Activated naive CD4-positive, alpha-beta T cell treated with anti-CD3 and anti-CD28 coated beads, Interleukin-2, amount 50 U/mL, for 24 hours (primary cell): Measurements from ENCODE around the gene KLHL26.

Source experiments
- H3K27ac Mint-ChIP-seq: one replicate; pipeline ENCODE4 v1.8.0; 2021; ENCODE audit warnings: mild to moderate bottlenecking, mixed read lengths
- H3K27me3 Mint-ChIP-seq: one replicate; pipeline ENCODE4 v1.8.0; 2021; ENCODE audit warnings: mixed read lengths
- H3K36me3 Mint-ChIP-seq: one replicate; pipeline ENCODE4 v1.8.0; 2021; ENCODE audit warnings: mixed read lengths
- H3K4me1 Mint-ChIP-seq: one replicate; pipeline ENCODE4 v1.8.0; 2021; ENCODE audit warnings: mixed read lengths
- H3K4me3 Mint-ChIP-seq: one replicate; pipeline ENCODE4 v1.8.0; 2021; ENCODE audit warnings: mild to moderate bottlenecking, mixed read lengths
- H3K9me3 Mint-ChIP-seq: one replicate; pipeline ENCODE4 v1.8.0; 2021; ENCODE audit warnings: mixed read lengths

Gene KLHL26

DNA sequence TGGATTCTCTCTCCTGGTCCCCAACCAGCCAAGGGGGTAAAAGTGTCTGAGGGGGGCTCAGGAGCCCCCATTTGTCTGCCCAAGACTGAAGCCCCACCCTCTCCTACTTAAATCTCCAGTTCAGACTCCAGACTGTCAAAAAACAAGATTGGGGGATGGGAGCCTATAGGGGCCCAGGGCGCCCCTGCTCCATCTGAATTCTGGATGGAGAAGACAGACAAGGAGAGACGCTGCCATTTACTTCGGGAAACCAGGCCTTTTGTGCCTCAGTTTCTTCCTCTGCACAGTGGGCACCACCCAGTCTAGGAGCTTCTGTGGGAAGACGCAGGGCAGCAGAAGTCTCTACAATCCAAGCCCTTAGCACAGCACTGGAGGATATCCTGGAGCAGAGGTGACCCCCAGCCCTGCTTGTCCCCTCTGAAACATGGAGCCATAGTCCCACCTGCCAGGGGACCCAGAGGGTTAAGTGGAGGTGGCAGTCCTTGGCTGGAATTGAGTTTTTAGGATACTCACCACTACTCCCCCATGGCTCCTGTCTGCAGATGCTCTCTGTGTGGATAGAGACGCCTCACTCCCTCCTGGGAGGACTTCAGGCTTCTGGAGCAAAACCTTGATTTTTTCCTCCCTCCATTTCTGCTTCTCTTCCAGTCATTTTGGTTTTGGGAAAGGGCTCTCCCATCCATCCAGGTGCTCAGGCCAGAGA, 28.6 kb upstream of the KLHL26 start:
- Mint-ChIP-seq H3K27me3 (peaks cover 37% of the 10 kb centered on the region), H3K4me3 (no peak overlapping the region), H3K36me3 (no peaks in the 10 kb centered on the region), H3K9me3 (no peaks in the 10 kb centered on the region), H3K27ac (no peak overlapping the region), H3K4me1 (peaks cover 26% of the 10 kb centered on the region)

DNA sequence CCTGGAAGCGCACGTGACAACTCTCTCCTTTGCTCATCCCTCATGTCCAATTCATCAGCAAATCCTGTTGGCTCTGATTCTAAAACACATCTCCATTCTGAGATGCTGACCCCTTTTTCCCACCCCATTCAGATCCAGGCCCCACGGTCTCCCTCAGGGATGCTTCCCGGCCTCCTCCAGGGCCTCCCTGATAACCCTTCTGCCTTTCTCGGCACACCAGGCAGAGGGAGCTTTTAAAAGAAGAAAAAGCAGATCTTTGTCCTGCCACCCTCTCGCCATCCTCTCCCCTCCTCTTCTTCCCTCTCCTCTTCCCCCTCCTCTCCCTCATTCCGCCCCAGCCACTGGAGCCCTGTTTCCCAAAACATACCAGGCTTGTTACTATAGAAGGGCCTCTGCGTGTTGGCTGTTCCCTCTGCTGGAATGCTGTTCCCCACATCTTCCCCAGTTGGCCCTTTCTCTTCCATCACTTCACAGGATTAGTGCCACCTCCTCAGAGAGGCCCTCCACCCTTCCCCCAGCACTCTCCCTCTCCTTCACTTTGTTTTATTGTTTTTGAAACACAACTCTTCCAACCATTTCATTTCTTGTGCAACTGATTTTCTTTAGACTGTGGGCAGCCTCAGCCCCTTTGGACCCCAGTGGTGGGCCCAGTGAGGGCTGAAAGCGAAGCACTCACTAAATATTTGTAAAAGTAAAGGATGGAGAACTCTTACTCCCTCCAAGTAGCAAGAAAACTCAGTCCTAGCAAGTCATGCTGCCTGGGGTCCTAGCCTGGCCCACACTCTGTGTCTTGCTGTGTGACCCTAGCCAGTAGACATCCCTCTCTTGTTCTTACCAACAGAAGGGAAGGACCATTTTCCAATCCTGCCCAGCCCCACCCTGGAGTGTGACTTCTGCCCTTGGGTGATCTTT, 27.8 kb upstream of the KLHL26 start:
- H3K27me3 Mint-ChIP-seq = peaks cover 40% of the 10 kb centered on the region

DNA sequence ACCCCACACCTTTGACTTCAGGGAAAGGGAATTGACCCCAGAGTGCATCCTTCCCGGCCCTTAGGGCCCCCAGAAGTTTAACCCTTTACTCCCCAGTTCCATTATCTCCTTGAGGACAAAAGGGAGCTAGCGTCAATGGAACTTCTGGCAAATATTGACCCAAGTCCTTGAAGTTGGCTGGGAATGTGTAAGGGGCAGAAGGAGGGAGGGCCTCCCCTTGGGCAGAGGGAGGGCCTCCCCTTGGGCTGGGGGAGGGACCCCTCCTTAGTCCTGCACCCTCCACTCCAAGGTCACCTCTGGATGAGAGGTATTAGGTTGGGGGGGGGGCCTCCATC, 27.1 kb upstream of the KLHL26 start:
- Mint-ChIP-seq H3K36me3 (no peaks in the 10 kb centered on the region), H3K4me3 (no peak overlapping the region), H3K4me1 (peaks cover 28% of the 10 kb centered on the region), H3K9me3 (no peaks in the 10 kb centered on the region), H3K27ac (no peak overlapping the region), H3K27me3 (peaks cover 44% of the 10 kb centered on the region)

More for the DNA sequence above, 27.8 kb upstream of the KLHL26 start:
- no peak overlapping the region for H3K27ac Mint-ChIP-seq
- H3K36me3 Mint-ChIP-seq = no peaks in the 10 kb centered on the region
- H3K4me1 Mint-ChIP-seq = peaks cover 28% of the 10 kb centered on the region
- H3K4me3 Mint-ChIP-seq = no peak overlapping the region
- no peaks in the 10 kb centered on the region for H3K9me3 Mint-ChIP-seq

DNA sequence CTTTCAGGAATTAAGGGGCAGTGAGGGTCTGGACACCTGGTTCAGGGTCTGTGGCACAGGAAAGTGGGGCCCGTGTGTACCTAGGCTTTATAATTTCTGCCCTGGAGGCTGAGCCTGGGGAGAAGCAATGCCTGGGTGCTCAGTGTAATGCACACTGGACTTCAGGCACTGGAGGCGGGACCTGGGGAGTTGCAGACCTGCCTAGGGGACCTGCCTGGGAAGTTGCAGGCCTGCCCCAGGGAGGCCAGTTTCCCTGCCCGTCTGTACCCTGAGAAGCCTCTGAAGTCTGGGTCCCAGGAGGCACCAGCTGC, 26.6 kb upstream of the KLHL26 start:
- no peak overlapping the region for H3K27ac Mint-ChIP-seq
- no peaks in the 10 kb centered on the region for H3K9me3 Mint-ChIP-seq

DNA sequence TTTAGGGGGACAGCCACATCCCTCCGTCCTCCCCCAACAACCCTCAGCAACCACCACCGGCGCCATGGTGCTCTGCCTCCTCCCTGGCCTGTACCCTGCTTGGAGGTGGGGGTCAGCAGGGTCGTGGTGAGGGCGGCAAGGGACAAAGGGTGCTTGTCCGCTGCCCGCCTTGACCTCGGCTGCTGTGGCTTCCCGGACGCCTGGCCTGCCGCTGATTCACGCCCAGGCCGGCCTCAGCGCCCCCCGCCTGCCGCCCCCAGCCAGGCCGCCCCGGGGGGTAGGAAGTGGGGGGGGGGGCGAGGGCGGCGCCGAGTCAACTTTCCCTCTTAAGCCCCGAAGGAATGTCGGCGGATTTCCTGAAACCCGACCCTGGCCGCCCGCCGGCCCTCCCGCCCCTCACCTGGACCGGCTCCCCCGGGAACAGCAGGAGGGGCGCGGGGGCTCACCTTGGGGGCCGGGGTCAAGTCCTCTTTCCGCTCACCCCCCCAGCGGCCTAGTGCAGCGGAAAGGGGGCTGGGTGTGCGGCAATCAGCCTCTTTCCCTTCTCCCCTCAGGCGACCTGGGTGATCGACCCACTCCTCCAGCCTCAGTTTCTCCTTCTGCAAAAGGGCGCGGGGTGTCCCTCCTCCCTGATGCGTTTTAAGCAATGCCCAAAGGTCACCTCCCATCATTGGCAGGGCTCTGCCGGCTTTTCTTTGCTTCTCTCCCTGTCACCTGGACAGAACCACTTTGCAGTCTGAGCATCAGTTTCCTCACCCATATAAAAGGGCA, 26.1 kb upstream of the KLHL26 start:
- Mint-ChIP-seq H3K36me3 (no peaks in the 10 kb centered on the region), H3K27ac (peak overlapping the region; percentile 78), H3K27me3 (peaks cover 44% of the 10 kb centered on the region), H3K4me1 (peaks cover 23% of the 10 kb centered on the region), H3K9me3 (no peaks in the 10 kb centered on the region), H3K4me3 (peak overlapping the region; percentile 58)

More for the DNA sequence above, 26.6 kb upstream of the KLHL26 start:
- peaks cover 28% of the 10 kb centered on the region for H3K4me1 Mint-ChIP-seq
- H3K4me3 Mint-ChIP-seq = no peak overlapping the region
- H3K27me3 Mint-ChIP-seq = peaks cover 45% of the 10 kb centered on the region
- no peaks in the 10 kb centered on the region for H3K36me3 Mint-ChIP-seq

DNA sequence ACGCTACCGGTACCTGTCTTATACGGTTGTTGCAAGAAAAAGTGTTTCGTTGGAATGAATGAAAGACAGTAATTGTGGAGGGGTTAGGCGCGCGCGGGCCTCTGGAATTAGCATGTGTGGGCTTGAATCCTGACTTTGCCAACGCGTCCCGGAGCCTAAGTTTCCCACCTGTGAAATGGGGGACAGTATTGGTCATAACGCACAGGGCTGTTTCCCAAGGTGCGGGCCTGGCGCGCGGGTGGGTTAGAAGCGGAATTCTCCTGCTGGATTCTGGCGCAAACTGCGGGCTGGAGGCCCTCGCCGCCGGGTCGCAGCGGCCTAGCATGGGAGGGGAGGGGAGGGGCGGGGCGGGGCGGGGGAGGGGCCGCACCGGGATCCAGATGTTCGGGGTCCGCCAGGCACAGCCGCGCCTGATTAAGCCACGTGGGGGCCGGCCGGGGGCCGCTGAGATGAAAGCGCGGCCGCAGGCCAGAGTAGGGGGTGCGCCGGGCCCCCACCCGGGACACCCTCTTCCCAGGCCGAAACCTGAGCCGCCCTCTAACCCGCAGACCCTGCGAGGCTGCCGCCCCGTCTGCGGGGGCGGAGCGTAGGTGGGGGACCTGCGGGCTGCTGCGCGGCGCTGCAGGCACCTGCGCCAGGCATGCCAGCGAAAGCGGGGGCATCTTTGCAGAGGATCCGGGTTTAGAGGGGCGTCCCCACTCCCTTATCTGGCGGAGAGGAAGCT, 25.3 kb upstream of the KLHL26 start:
- Mint-ChIP-seq H3K9me3 (no peaks in the 10 kb centered on the region), H3K4me1 (peaks cover 23% of the 10 kb centered on the region), H3K4me3 (peak overlapping the region; percentile 58), H3K36me3 (no peaks in the 10 kb centered on the region), H3K27me3 (peaks cover 44% of the 10 kb centered on the region), H3K27ac (peak overlapping the region; percentile 78)

DNA sequence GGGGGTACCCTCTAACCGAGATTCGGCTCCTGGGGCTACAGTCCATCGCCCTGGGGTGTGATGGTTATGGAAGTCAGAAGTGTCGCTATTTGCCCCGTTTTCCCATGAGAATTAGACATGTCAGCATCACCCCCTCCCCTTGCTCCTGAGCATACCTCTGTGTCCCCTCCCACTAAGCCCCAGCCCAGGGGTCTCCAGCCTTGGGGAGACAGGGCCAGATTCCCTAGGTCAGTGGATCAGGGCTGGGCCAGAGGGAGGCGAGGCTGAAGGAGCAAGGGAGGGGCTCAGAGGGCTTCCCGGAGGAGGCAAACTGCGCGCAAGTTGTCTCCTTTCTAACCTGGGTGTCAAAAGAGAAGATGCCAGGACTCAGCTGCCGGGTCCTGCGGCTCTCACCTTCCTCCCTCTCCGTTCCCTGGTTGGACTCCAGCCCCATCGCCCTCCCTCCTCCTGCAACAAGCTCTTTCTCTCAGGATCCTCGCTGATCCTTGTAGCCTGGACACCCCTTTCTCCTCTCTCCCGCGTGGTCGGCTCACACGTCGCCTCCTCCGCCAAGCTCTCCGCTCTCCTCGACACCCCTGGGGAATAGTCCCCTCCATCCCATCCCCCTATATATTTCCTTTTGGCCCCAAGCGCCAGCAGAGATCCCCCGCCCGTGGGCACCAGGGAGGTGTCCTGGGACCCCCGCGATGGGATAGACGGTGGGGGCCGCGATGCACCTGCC, 24.6 kb upstream of the KLHL26 start:
- H3K4me1 Mint-ChIP-seq = peaks cover 23% of the 10 kb centered on the region
- no peaks in the 10 kb centered on the region for H3K9me3 Mint-ChIP-seq
- no peaks in the 10 kb centered on the region for H3K36me3 Mint-ChIP-seq
- H3K27me3 Mint-ChIP-seq = peaks cover 45% of the 10 kb centered on the region
- H3K27ac Mint-ChIP-seq = no peak overlapping the region
- peak overlapping the region; percentile 79 for H3K4me3 Mint-ChIP-seq

DNA sequence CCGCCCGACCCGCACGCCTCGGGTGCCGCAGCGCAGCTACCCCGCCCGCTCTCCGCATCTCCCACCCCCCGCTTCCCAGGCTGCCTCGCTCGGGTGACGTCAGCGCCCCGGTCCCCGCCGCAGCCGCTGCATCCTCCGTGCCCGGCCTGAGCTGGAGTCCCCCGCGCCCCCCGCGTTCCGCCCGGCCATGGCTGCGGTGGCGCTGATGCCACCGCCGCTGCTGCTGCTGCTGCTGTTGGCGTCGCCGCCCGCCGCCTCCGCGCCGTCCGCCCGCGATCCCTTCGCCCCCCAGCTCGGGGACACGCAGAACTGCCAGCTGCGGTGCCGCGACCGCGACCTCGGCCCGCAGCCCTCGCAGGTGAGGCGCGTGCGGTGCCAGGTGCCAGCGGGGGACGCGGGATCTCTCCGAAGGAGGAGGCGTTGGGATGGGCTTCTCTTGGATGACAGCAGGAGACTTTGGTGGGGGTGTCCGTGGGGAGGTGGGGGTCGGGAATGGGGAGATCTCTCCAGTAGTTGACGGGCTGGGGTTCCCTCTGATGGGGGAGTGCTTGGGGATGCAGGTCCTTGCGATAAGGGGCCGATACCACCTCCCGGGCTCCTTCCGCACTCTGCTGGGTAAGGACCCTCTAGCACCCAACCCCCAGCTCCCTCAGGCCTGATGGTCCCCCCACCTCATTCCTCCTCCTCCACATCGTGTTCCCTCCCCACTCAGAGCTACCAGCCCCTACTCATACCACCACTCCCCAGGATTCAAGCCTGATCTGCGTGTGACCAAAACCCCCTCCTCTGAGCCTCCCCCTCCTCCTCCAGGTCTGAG, 23.8 kb upstream of the KLHL26 start, which contains the start of gene TMEM59L:
TMEM59L (plus strand) TSS at position 99 of the 817 bp plus-strand sequence; CDS start at position 188, 89 bp downstream.
- H3K4me3 Mint-ChIP-seq = peak within 1 kb of the TSS; percentile 79
- peaks cover 46% of the 10 kb centered on the region for H3K27me3 Mint-ChIP-seq
- no peak within 1 kb of the TSS for H3K27ac Mint-ChIP-seq
- H3K4me1 Mint-ChIP-seq = peaks cover 23% of the 10 kb centered on the region
- no peaks in the 10 kb centered on the region for H3K9me3 Mint-ChIP-seq
- H3K36me3 Mint-ChIP-seq = no peaks in the 10 kb centered on the region

DNA sequence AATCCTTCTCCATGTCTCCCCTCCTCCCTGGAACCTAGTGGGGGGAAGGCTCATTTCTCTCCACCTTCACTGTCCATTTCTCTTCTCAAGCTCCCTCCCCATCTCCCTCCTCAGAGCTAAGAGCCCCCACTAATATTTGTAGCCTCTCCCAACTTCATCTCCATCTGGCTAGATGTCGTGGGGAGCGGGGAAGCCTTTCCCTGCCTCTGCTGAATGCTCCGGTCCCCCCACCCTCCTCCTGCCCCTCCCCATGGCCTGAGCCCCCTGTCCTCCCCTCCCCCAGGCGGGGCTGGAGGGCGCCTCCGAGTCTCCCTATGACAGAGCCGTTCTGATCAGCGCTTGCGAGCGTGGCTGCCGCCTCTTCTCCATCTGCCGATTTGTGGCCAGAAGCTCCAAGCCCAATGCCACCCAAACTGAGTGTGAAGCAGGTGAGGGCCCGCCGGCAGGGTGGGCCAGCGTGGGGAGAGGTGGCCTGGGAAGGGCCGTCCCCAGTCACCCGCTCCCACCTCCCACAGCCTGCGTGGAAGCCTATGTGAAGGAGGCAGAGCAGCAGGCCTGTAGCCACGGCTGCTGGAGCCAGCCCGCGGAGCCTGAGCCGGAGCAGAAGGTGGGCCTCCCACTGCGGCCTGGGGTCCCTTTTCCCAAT, 23.1 kb upstream of the KLHL26 start:
- H3K36me3 Mint-ChIP-seq = no peaks in the 10 kb centered on the region
- peak overlapping the region; percentile 61 for H3K4me3 Mint-ChIP-seq
- no peaks in the 10 kb centered on the region for H3K9me3 Mint-ChIP-seq
- peaks cover 42% of the 10 kb centered on the region for H3K27me3 Mint-ChIP-seq
- no peak overlapping the region for H3K27ac Mint-ChIP-seq
- H3K4me1 Mint-ChIP-seq = peaks cover 23% of the 10 kb centered on the region

DNA sequence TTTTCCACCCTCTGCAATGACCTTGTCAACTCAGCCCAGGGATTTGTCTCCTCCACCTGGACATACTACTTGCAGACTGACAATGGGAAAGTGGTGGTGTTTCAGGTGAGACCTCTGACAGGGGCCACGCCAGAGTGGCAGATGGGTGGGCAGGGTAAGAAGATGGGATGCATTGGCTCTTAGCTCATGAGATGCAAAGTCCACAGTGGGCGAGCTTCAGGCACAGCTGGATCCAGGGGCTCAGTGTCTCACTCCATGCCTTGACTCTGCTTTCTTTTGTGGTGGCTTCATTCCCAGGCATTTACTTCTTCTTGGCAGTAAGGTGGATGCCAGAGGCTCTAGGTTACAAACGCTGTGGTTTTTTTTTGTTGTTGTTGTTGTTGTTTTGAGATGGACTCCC, 20.8 kb upstream of the KLHL26 start:
- peaks cover 17% of the 10 kb centered on the region for H3K4me1 Mint-ChIP-seq
- peaks cover 31% of the 10 kb centered on the region for H3K27me3 Mint-ChIP-seq
- H3K4me3 Mint-ChIP-seq = no peak overlapping the region
- H3K36me3 Mint-ChIP-seq = no peaks in the 10 kb centered on the region
- H3K27ac Mint-ChIP-seq = no peak overlapping the region
- no peaks in the 10 kb centered on the region for H3K9me3 Mint-ChIP-seq

DNA sequence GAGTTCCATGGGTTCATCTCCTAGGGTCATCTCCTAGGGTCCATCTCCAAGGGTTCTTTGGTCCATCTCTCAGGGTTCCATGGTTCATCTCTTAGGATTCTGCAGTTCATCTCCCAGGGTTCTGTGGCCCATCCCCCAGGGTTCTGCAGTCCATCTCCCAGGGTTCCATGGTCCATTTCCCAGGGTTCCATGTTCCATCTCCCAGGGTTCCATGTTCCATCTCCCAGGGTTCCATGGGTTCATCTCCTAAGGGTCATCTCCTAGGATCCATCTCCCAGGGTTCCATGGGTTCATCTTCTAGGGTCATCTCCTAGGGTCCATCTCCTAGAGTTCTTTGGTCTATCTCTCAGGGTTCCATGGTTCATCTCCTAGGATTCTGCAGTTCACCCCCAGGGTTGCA, 19.3 kb upstream of the KLHL26 start:
- H3K4me1 Mint-ChIP-seq = peaks cover 6% of the 10 kb centered on the region
- no peaks in the 10 kb centered on the region for H3K9me3 Mint-ChIP-seq
- no peak overlapping the region for H3K4me3 Mint-ChIP-seq
- no peaks in the 10 kb centered on the region for H3K36me3 Mint-ChIP-seq
- H3K27me3 Mint-ChIP-seq = peaks cover 25% of the 10 kb centered on the region
- no peak overlapping the region for H3K27ac Mint-ChIP-seq

DNA sequence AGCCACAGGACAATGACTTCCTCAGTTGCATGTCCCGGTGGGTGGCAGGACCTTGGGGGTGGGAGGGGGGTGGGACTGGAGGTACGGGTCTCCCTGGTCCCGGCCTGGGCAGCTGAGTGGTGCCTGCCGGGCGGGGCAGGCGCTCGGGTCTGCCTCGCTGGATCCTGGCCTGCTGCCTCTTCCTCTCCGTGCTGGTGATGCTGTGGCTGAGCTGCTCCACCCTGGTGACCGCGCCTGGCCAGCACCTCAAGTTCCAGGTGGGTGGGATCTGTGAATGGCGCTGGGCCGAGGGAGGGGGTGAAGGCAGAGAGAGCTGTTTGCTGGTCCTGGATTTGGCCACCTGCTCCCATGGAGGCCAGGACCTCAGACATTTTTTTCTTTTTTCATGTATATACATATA, 18.6 kb upstream of the KLHL26 start:
- Mint-ChIP-seq H3K27ac (no peak overlapping the region), H3K36me3 (no peaks in the 10 kb centered on the region), H3K4me3 (no peak overlapping the region), H3K9me3 (no peaks in the 10 kb centered on the region), H3K27me3 (peaks cover 23% of the 10 kb centered on the region), H3K4me1 (peaks cover 4% of the 10 kb centered on the region)

DNA sequence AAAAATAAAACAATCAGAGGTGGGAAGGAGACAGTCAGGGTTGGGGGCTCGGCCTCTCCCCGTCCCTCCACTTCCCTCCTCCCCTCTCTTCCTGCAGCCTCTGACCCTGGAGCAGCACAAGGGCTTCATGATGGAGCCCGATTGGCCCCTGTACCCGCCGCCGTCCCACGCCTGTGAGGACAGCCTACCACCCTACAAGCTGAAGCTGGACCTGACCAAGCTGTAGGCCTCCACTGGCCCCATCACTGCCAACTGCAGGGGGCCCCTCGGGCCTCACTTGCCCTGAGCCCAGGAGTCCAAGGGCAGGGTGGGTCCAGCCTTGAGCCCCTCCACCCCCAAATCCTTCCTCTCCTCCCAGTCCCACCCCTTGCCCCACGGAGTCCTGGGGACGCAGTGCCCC, 16.5 kb upstream of the KLHL26 start:
- Mint-ChIP-seq H3K27me3 (peaks cover 8% of the 10 kb centered on the region), H3K4me1 (no peaks in the 10 kb centered on the region), H3K9me3 (no peaks in the 10 kb centered on the region)

DNA sequence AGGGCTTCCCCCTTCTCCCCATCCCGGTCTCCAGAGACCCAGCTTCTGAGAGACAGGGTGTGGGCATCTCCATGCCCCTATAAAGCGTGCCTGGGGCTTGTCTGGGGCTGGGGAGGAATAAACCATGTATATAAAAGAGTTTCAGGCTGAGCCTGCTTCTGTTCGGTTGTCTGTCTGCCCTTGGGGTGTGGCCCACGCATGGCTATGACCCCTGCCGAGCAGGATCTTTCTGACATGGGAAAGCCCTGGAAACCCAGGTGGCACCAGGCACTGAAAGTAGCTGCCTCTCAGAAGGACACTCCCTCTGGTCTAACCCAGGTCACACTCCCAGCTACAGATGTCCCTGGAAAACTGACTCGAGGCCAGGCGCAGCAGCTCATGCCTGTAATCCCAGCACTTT, 15.9 kb upstream of the KLHL26 start:
- Mint-ChIP-seq H3K9me3 (no peaks in the 10 kb centered on the region), H3K27me3 (peaks cover 8% of the 10 kb centered on the region), H3K36me3 (no peaks in the 10 kb centered on the region), H3K27ac (peak overlapping the region; percentile 84), H3K4me1 (no peaks in the 10 kb centered on the region), H3K4me3 (no peak overlapping the region)

More for the DNA sequence above, 16.5 kb upstream of the KLHL26 start:
- no peak overlapping the region for H3K4me3 Mint-ChIP-seq
- no peak overlapping the region for H3K27ac Mint-ChIP-seq
- H3K36me3 Mint-ChIP-seq = no peaks in the 10 kb centered on the region
